SKM-1 (cell line): ENCODE results near the gene ZNF606.

Experiments used
- DNase-seq: peaks from one replicate; lab custom pipeline; 2025; ENCODE audit not compliant: unreplicated experiment; lab: John Stamatoyannopoulos, UW

The ZNF606 gene

DNA sequence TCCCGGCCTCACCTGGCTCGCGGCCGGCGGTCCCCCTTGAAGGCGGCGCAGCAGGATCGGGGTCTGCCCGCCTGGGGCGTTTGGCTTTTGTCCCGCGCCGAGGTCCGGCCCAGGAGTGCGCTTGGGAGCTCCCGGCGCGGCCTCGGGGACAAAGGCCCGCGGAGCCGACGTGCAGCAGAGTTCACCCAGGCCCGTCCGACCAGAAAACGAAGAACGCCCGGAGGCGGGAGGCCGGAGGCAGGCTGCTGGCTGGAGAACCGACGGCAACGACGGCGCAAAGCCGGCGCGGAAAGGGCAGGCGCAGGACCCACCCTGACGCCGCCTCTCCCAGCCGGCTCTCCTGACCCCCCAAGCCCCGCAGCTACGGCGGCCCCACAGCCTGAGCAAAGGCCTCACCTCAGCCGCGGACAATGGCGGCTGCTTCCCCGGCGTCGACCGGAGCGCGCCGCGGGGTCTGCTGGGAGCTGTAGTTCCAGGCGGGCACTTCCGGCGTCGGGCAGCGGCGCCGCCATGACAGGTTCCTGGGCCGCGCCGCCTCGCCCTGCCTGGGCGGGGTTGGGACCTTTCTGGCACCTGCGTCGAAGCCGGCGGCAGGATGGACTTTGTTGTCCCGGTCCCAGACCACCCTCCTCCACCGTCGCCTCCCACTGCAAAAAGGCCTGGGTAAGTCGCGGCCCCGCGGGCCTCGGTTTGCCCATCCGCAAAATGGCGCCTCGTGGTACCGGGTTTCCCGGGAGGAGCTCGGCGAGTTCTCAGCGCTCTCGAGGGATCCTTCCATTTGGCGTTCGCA is at the start of gene ZNF606:
ZNF606 (minus strand) TSS at position 437 of the 790 bp plus-strand sequence. CDS start 1,501 bp downstream, outside the sequence.
- DNase-seq = peak; percentile 23

DNA sequence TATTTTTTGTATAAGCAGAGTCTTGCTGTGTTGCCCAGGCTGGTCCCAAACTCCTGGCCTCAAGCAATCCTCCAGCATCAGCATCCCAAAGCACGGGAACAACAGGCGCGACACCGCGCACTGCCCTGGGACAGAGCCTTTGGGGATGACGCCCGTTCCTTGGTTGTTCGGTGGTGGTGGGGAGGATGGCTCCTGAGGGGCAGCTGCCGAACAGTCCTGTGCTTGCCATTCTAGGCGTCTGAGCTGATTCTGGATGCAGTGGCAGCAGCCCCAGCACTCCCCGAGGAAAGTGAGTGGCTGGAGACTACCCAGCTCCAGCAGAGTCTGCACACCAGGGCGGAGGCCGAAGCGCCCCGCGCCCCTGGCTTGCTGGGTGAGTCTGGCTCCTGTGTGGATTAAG is 49.6 kb upstream of the ZNF606 start:
- no peak for DNase-seq

DNA sequence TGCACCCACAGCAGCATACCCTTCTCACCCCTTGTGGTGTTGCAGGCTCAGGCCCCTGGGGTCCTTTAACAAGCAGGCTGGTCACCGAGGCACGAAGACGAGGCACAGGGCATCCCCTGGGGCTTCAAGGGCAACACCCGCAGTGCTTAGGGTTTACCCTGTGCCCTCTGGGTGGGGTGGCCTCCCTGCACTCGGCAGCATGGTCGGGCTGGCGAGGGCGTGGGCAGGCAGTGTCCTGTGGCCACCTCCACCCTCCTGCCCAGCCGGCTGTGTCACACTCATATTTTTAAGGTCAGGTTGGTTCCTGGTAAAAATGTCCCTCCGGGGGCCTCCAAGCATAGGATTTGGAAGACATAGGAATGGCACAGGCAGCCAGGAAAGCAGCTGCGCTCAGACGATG is 45.1 kb upstream of the ZNF606 start:
- DNase-seq = no peak

DNA sequence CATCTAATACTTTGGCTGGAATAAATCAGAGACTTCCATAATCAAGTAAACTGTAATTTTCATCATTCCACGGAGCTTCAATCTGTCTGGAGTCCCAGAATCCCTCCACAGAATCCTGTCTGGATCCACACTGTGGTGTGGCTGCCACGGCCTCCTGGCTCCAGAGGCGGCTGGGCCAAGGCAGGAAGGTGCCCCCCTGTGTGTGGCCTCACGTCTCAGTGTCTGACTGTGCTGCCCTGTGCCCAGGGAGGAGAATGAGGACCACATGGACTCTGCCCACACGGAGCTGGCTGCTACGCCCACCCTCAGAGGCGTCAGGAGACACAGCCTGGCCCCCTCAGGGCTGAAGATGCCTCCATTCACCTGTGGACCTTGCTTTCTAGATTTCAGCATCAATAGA is 44.2 kb upstream of the ZNF606 start:
- DNase-seq = no peak

DNA sequence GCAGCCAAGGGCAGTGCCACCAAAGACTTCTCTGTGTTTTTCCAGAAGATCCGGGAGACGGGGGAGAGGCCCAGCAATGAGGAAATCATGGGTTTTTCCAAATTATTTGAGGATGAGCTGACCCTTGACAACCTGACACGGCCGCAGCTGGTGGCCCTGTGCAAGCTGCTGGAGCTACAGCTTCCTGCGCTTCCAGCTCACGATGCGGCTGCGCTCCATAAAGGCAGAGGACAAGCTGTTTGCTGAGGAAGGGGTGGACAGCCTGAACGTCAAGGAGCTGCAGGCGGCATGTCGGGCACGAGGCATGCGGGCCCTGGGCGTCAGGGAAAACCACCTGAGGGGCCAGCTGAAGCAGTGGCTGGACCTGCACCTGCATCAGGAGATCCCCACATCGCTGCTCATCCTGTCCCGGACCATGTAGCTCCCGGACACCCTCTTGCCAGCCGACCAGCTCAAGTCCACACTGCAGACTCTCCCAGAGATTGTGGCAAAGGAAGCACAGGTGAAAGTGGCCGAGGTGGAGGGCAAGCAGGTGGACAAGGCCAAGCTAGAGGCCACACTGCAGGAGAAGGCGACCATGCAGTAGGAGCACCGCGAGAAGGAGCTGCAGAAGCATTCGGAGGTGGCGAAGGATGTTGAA is 42.9 kb upstream of the ZNF606 start:
- DNase-seq = no peak

DNA sequence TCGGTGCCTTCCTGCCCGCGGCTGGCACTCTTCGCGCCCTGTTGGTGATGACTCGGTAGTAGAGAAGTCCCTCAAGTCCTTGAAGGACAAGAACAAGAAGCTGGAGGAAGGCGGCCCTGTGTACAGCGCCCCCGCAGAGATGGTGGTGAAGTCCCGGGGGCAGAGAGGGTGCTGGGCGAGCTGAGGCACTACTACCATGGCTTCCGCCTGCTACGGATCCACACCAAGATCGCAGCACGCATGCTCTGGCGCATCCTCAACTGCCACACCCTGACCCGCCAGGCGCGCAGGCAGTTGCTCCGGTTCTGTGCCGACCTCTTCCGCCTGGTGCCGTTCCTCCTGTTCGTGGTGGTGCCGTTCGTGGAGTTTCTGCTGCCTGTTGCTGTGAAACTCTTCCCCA is 42.3 kb upstream of the ZNF606 start:
- DNase-seq = no peak

DNA sequence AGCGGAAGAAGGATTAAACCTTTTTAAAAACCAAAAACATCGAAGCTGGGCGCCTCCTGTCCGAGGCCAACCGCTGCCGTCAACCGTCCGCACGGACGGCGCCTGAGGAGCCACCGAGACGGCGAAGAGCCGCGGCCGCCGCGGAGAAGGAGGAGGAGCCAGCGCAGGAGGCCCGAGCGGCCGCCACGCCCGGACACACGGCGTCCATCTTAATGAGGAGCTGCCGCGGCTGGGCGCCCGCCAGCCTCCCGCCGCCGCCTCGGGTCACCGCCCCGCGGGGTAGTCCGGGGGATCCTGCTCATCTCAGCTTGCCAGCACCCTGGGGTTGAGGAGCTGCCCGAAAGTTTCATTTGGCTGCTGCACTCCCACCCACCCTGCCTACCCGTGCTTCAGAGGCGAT is 41.8 kb upstream of the ZNF606 start:
- DNase-seq = no peak

DNA sequence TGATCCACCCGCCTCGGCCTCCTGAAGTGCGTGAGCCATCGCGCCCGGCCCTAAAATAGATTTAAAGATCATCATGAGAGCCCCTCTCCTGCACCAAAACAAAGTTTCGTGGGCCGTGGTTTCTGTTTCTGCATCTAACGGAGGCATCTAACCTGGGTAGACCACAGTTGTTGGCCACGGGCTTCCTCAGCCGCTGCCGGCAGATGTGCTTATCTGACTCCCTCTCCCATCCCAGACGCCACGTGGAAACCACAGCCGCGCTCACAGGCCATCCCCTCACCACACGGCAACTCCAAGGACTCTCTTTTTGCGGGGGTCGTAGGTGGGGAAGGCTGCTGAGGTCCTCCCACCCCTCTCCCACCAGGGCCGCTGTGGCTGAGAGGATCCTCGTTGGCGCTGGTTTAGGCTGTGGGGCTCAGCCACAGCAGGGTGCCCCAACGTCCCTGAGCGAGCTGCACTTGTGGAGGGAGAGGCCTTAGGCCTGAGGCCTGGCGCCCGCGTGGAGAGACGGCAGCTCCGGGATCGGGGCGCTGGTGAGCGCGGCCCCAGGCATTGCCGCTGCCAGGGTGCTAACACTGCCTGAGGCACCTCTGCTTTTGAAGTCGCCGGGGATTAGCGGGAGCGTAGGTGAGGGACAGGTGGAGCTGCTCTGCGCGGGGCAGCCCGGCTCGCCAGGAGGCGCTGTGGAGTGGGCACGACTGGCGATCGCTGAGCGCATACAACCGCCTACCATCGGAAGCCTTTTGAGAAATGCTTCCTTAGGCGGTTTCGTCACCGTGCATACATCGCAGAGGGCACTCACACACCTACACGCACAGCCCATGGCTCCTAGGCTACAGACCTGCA is 40.1 kb upstream of the ZNF606 start:
- DNase-seq = no peak

DNA sequence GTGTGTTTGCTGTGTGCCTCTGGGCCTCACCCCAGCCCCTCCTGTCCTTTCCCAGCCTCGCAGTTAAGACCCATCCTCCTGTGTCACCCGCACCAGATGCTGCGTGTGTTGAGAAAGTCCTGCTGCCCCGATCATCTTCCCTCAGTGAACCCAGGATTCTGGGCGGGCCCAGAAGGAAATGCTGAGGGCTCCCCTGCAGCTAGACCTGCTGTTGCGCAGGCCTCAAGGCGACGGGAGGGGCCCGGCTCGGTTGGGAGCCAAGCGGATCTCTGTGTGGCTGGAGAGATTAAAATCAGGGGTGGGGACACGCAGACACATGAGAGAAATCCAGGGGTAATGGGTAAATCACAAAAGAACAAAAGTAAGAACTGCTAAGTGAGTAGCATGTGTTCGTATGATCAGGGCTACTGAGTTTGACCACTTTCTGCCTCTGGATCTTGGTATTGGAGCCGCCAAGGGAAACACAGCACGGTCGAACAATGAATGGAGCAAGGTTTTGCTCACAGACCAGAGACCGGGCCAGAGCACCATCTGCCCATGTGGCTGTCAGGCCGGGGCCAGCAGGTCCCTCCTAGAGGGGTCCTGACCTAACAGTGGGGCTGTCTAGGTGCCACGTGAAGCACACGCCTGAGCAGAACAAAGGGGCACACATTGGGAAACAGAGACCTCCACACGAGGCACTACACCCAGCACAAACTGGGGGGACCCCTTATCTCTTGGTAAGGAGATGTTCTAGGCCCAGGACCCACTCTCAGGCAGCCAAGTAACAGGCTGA is 38.3 kb upstream of the ZNF606 start:
- no peak for DNase-seq

DNA sequence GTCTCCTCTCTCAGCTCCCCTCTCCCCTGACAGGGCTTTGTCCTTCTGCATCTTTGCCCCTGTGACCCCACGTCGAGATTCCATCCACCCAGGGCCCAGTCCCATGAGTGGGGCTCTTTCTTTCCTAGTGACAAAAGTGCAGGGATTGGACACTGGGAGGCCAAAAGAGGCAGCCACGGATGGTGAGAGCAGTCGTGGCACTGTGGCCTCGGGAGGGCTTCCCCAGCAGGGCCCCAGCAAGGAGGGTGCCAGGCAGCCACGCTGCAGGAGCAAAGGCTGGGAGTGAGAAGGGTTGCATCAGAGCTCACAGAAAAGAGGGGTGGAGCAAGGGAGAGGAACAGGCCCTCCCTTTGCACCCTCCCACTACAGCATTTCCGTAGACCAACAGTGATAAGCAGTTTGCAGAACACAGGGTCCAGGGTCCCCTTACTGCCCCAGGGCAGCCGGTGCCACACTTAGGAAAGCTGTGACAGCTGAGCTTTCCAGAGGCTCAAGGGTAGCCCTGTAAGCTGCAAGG is 36.1 kb upstream of the ZNF606 start:
- no peak for DNase-seq

DNA sequence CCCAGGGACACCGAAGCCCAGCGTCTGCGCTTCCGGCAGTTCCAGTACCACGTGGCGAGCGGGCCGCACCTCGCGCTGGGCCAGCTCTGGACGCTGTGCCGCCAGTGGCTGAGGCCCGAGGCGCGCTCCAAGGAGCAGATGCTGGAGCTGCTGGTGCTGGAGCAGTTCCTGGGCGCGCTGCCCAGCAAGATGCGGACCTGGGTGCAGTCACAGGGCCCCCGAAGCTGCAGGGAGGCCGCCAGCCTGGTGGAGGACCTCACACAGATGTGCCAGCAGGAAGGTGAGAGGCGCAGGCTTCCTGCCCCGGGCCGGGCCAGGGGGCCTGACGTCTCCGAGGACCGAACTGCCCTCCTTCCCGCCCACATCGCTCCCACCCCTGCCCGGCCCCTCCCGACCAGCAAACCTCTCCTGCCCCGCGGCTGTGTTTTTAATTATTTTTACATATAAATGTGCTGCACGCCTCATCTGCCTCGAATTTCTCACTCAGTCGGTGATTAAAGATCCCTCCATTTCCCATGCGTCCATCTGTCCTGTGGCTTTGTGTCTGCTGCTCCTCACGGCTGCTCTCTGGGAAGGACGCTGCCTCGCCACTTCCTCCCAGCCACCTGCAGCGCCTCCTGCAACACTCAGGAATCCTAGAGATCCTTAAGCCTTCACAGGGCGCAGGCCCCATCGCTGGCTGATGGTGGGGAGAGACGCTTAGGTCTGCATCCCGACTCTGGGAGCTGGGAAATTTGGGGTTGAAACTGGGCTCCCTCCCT is 35.5 kb upstream of the ZNF606 start:
- no peak for DNase-seq

DNA sequence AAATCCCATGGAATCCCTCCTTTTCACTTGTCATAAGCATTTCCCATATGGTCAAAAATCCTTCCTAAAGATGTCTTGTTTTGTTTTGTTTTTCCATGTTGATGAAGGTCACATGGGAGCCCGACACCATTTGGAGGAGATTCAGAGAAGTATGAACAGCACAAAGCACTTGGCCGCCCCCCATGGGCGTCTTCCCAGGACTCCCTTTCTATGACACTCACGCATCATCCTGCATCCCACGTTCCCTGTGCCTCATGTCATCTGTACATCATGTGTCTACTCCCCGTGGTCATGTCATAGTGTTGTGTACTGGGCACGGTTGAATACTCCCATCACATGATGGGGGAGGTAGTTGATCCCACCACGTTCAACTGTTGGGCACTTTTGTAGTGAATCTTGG is 33.2 kb upstream of the ZNF606 start:
- no peak for DNase-seq

DNA sequence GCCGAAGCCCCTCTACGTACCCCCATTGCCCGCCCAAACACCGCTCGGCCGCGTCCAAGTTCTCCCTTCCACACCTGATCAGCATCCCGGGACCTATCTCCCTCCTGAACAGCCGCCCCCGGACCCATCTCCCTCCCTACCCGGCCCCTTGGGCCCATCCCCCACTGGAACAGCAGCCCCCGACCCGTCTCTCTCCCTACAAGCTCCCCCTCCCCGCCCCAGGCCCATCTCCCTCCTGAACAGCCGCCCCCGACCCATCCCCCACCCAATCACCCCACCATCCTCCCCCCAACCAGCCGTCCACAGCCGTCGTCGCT is 31.8 kb upstream of the ZNF606 start:
- DNase-seq = no peak

DNA sequence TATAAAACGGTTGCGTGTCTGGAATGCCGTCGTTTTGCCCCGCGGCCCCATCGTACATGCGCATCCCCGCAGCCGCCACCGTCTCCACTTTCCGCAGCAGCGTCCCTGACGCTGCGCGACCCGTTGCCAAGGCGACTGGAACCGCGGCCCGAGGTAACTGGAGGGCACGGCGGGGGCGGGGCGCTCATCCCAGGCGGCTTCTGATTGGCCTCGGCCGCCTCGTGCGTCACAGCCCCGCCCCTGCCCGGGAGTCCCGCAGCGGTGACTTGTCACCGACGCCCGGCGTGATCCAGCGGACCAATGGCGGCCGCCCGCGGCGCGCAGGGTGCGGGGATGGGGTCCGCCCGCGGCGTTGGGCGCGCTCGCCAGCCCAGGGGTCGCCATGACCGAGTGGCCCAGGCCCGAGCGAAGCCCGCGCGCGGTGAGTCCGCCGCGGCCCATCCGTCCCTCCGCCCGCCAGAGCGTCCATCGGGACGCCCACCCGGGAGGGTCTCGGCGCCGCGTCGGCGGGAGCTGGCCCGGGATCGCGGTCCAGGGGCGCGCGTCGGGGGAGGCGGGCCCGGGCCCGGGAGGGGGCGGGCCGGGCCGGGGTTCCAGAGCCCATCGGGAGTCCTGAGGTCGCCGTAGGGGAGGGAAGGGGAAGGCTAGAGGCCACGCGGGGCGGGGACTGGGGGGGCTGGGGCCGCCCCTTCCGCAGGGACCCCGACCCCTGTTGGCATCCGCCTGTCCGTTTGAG is 31.3 kb upstream of the ZNF606 start, which contains the start of gene ZSCAN1:
ZSCAN1 (plus strand) TSS at position 285 of the 736 bp plus-strand sequence. CDS start 3,812 bp downstream, outside the sequence.
- DNase-seq = no peak

DNA sequence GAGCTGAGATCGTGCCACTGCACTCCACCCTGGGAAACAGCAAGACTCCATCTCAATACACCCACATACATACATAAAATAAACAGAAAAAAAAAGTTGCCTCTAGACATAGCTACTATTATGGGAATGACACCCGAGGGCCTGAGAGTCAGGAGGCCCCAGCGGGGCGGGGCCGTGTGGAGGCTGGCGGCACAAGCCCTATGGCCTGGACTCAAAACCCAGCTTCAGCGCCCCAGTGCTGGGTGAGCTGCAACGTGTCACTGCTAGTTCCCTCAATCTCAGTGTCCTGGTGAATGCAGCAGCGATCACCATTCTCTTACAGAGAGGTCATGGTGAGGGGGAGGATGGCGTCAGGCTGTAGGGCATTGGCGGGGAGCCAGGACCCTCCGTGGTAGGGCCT is 22.0 kb upstream of the ZNF606 start:
- DNase-seq = no peak

DNA sequence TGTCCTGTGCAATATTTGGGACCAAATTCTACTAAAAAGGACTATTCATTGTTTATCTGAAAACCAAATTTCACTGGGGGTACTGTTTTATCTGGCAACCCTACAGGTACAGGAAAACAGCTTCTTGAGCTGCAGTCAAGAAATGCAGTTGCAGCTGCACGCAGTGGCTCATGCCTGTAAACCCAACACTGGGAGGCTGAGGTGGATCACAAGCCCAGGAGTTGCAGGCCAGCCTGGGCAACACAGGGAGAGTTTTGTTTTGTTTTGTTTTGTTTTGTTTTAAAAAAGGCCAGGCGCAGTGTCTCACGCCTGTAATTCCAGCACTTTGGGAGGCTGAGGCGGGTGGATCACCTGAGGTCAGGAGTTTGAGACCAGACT is 19.7 kb upstream of the ZNF606 start:
- no peak for DNase-seq

DNA sequence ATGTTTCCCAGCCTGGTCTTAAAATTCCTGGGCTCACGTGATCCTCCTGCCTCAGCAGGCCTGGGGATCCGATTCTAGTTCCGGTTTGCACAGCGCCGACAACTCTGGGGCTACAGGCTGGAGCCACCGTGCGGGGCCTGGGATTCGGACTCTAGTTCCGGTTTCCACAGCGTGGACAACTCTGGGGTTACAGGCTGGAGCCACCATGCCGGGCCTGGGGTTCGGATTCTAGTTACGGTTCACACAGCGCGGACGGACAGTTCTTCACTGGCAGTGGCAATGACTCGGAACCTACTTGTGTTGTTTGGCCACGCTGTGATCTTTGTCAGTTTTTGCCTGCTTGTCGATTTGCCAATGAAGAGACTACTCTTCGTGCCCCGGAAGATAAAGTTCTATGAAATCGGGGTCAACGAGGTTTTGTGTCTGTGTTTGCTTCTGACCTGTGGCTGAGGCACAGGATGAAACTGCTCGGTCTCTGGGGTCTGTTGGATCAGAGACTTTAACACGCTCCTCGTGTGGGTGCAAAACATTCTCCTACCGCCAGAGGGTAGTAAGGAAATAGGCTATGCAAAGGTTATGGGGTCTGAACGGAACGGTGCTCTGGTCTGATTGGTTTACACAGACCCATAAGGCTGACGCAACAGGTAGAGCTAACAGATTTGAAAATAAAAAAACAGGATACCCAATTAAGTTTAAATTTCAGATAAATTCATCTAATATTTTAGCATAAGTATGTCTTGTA is 19.1 kb upstream of the ZNF606 start:
- DNase-seq = no peak

DNA sequence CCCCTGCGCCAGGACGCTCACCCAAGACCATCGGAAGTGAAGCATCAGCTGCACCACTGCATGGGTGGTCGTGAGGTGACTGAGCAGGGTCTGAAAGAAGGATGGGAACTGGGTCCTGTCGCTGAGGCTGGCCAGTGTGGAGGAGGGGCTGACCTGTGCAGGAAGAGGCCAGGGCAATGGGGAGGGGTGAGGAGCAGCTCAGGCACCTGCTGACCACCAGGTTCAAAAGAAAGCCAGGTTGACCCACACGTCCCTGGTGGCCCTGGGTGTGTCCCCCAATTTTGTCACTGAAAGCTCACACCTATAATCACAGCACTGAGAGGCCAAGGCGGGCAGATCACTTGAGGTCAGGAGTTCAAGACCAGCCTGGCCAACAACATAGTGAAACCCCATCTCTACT is 17.5 kb upstream of the ZNF606 start:
- no peak for DNase-seq

DNA sequence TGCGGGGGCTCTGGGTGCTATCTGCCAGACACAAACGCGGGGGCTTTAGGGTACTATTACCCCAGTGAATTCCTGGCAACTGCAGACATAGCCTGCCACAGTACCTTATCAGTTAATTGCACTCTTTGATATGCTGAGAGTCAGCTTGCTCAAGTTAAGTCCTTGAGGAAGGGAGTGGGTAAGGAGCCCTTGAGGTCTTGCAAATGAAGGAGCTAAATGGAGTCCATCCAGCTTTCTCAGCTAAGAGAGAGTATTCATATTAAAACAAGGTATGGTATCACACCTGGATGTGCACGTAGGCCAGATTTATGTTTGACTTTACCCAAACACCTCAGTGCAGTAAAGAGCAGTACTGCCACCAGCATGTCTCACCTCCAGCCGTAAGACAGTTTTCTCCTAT is 11.5 kb upstream of the ZNF606 start:
- no peak for DNase-seq
